ENCODE results near the gene GHRHR. TPM values are rescaled to one million over a fixed set of nuclear protein-coding genes. Genes with fewer than 3 reads are reported as not detected.

GHRHR gene
- total and polyA plus RNA-seq, 2 donors (not counting 1 experiment from before 2014, with no cell fraction given), result not detected

DNA sequence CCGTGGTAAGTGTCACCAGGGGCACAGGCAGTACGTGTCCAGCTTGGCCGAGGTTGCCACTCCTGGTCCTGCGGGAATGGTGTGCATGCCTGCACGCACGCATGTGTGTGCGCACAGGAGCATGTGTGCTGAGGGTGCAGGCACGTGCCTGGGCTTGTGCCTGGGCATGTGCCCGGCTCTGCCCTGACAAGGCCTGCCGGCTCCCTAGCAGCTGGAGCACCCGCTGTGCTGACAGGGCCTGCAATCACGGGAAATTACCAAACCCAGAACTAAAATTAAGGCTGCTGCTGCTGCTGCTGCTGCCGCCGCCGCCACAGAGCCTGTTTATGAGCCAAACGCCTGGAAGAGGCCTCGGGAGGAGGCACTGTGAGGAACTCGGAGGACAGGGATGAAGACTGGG lies 28.7 kb downstream of the GHRHR start:
- no peak for ATAC-seq (ENCODE audit: low read depth)
- CTCF ChIA-PET, result interaction anchor here (5.1 kb wide), 1 partner anchor 9 kb away, joined by 20 read pairs; no protein-coding TSS in a partner anchor
- no peaks in the 10 kb centered on the region for H3K4me1 ChIP-seq (ENCODE audit: control insufficient read depth in 2 of 2, insufficient read depth in 2 of 2, low read length in 2 of 2)
- H4K20me1 ChIP-seq (ENCODE audit: control insufficient read depth, insufficient read depth, low read length, poor library complexity, severe bottlenecking), result no peaks in the 10 kb centered on the region
- no peak overlapping the region for H3K4me2 ChIP-seq (replicated peaks; ENCODE audit: low read depth, low read length, poor library complexity, severe bottlenecking)
- H3K79me2 ChIP-seq (ENCODE audit: control insufficient read depth, insufficient read depth, low read length), result no peaks in the 10 kb centered on the region
- H3K9ac ChIP-seq (ENCODE audit: low read length), result no peak overlapping the region
- no peaks in the 10 kb centered on the region for H3K36me3 ChIP-seq (replicated peaks in 1 of 2; ENCODE audit: control extremely low read depth in 1 of 2, control insufficient read depth in 1 of 2, extremely low read depth in 1 of 2, insufficient read depth in 2 of 2, low read length in 1 of 2)
- H3K4me3 ChIP-seq (ENCODE audit: control extremely low read depth in 1 of 5, extremely low read depth in 1 of 5, insufficient read depth in 1 of 5, low read depth in 2 of 5, low read length in 4 of 5), result no peak overlapping the region
- Mint-ChIP-seq H3K9me3 (ENCODE audit: insufficient read depth) (no peaks in the 10 kb centered on the region), H3K4me1 (no peaks in the 10 kb centered on the region), H3K27ac (no peak overlapping the region), H3K4me3 (no peak overlapping the region), H3K27me3 (peaks cover 15% of the 10 kb centered on the region)
- whole genome bisulfite sequencing (ENCODE audit: insufficient coverage), result 86% methylated on average over 17 of the region's 18 CpGs
- DNase-seq, result no peak
- no peaks in the 10 kb centered on the region for H3K27me3 ChIP-seq (replicated peaks in 1 of 4; ENCODE audit: control extremely low read depth in 1 of 4, control insufficient read depth in 3 of 4, insufficient read depth in 4 of 4, low read length in 3 of 4)
- peaks cover 0 to 20% (median 0%) of the 10 kb centered on the region in 3 donors for H3K9me3 ChIP-seq (ENCODE audit: control extremely low read depth in 1 of 3, control insufficient read depth in 2 of 3, insufficient read depth in 1 of 3, low read length in 2 of 3)
- intact Hi-C loops (cut with micrococcal nuclease), result no loop called here
- TF ChIP-seq, protein P1, sequence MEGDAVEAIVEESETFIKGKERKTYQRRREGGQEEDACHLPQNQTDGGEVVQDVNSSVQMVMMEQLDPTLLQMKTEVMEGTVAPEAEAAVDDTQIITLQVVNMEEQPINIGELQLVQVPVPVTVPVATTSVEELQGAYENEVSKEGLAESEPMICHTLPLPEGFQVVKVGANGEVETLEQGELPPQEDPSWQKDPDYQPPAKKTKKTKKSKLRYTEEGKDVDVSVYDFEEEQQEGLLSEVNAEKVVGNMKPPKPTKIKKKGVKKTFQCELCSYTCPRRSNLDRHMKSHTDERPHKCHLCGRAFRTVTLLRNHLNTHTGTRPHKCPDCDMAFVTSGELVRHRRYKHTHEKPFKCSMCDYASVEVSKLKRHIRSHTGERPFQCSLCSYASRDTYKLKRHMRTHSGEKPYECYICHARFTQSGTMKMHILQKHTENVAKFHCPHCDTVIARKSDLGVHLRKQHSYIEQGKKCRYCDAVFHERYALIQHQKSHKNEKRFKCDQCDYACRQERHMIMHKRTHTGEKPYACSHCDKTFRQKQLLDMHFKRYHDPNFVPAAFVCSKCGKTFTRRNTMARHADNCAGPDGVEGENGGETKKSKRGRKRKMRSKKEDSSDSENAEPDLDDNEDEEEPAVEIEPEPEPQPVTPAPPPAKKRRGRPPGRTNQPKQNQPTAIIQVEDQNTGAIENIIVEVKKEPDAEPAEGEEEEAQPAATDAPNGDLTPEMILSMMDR (IDR thresholded peaks at IDR 0.05), result no peak
- TF ChIP-seq EZH2 (IDR thresholded peaks at IDR 0.05; ENCODE audit: borderline replicate concordance, insufficient read depth, low read depth, low read length, poor library complexity, severe bottlenecking), result no peak
- no peak overlapping the region for H2AFZ ChIP-seq (ENCODE audit: insufficient read depth, low read depth, low read length, poor library complexity, severe bottlenecking)
- POLR2A ChIA-PET, result no interaction called here
- H3K27ac ChIP-seq (ENCODE audit: low read length in 2 of 2), result no peak overlapping the region

DNA sequence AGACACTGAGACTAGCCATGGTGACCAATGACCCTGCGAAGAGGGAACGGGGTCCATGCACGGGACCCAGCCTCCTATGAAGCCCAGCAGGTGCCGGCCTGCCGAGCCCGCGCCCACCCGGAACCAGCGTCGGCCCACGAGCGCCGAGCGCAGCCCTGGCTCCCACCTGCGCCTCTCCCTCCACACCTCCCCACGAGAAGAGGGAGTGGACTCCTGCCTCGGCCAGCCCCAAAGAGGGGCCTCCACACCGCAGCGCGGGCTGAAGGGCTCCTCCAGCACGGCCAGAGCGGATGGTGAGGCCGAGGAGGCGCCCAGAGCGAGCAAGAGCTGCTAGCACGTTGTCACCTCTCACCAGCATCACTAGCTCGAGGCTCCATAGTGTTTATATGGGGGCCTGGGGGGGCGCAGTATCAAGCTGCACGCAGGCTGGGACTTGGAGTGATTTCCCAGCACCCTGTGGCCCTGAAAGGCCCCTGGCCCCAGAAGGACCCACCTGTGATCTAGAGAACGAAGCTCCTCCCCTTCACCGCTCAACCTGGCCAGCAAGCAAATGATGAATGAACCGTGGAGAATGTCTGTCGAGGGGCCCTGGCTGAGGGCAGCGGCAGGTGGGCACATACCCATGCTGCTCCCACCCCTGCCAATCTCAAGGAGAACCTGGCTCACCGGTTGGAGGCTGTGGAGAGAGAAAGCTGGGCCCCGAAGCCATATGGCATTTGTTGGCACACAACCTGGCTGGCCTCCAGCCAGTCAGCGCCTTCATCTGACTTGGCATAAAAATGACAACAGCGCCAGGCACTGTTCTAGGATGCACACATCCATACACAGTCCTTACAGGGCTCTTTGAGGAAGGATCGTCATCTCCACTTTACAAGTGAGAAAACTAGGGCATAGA lies 30.7 kb downstream of the GHRHR start:
- no peaks in the 10 kb centered on the region for H3K4me1 Mint-ChIP-seq
- no peak overlapping the region for H2AFZ ChIP-seq (ENCODE audit: insufficient read depth, low read depth, low read length, poor library complexity, severe bottlenecking)
- no peaks in the 10 kb centered on the region for H3K9me3 Mint-ChIP-seq (ENCODE audit: insufficient read depth)
- no peak overlapping the region for H3K4me3 Mint-ChIP-seq
- 95% methylated on average over 36 of the region's 39 CpGs for WGBS (ENCODE audit: insufficient coverage)
- no peak overlapping the region for H3K4me3 ChIP-seq (ENCODE audit: control extremely low read depth in 1 of 5, extremely low read depth in 1 of 5, insufficient read depth in 1 of 5, low read depth in 2 of 5, low read length in 4 of 5)
- no peaks in the 10 kb centered on the region for H3K36me3 ChIP-seq (replicated peaks in 1 of 2; ENCODE audit: control extremely low read depth in 1 of 2, control insufficient read depth in 1 of 2, extremely low read depth in 1 of 2, insufficient read depth in 2 of 2, low read length in 1 of 2)
- intact Hi-C loops (cut with micrococcal nuclease), result no loop called here
- no peaks in the 10 kb centered on the region for H3K27me3 ChIP-seq (replicated peaks in 1 of 4; ENCODE audit: control extremely low read depth in 1 of 4, control insufficient read depth in 3 of 4, insufficient read depth in 4 of 4, low read length in 3 of 4)
- peaks cover 9% of the 10 kb centered on the region for H3K27me3 Mint-ChIP-seq
- H3K9ac ChIP-seq (ENCODE audit: low read length), result no peak overlapping the region
- H3K4me2 ChIP-seq (replicated peaks; ENCODE audit: low read depth, low read length, poor library complexity, severe bottlenecking), result no peak overlapping the region
- DNase-seq (no peak), ATAC-seq (ENCODE audit: low read depth) (no peak)
- H3K27ac ChIP-seq (ENCODE audit: low read length in 2 of 2), result no peak overlapping the region
- ChIA-PET CTCF (interaction anchor here (5.1 kb wide), 1 partner anchor 11 kb away, joined by 20 read pairs; no protein-coding TSS in a partner anchor), POLR2A (no interaction called here)
- H3K79me2 ChIP-seq (ENCODE audit: control insufficient read depth, insufficient read depth, low read length), result no peaks in the 10 kb centered on the region
- peaks cover 0 to 20% (median 0%) of the 10 kb centered on the region in 3 donors for H3K9me3 ChIP-seq (ENCODE audit: control extremely low read depth in 1 of 3, control insufficient read depth in 2 of 3, insufficient read depth in 1 of 3, low read length in 2 of 3)
- no peaks in the 10 kb centered on the region for H3K4me1 ChIP-seq (ENCODE audit: control insufficient read depth in 2 of 2, insufficient read depth in 2 of 2, low read length in 2 of 2)
- no peaks in the 10 kb centered on the region for H4K20me1 ChIP-seq (ENCODE audit: control insufficient read depth, insufficient read depth, low read length, poor library complexity, severe bottlenecking)
- H3K27ac Mint-ChIP-seq, result no peak overlapping the region
- TF ChIP-seq, protein P1 (IDR thresholded peaks at IDR 0.05), result no peak
- no peak for TF ChIP-seq EZH2 (IDR thresholded peaks at IDR 0.05; ENCODE audit: borderline replicate concordance, insufficient read depth, low read depth, low read length, poor library complexity, severe bottlenecking)

Data from B cell (primary cell).